Measurements from ENCODE around the gene ATG4C.

ATG4C gene

DNA sequence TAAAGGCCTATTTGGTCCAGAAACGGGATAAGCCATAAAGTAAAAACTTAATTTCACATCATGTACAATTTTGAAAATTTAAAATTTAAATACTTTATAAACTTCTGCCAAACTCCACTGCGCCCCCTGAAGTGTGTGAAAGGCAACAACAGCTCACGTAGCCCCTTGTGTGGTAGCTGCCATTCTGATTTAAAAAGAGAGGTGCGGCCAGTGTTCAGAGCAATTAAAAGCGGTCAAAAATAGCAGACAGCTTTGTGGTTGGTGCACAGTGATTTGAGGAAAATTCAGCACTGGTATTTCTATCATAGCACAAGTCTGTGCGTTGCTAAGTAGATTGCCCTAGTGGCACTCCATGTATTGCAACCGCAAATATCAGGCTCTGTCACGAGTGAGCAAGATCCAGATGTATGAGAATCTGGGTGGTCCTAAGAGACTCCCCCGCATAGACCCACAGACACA, 122.5 kb downstream of the ATG4C start:
- DNase-seq = no peak

DNA sequence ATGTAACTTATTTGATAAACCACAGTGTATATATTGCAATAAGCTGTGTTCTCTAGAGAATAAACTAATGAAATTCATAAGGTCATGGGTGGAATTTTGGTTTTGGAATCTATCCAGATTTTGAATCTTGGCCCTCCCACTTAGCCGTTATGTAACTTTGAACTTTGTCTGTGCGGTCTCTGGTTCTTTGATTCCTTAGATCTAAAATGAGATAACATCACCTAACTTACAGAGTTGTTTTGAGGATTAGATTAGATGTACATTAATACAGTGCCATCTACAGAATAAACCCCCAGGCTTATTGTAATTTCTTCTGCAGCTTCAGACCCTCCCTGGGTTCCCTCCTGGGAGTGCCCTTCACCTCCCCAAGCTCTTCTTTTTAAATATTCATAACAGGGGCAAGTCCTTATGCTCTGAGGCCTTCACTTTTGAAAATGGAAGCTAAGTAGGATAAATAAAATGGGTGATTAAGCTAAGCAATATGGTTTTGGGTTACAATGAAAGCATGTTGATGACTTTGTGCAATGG, 124.3 kb downstream of the ATG4C start:
- no peak for DNase-seq

DNA sequence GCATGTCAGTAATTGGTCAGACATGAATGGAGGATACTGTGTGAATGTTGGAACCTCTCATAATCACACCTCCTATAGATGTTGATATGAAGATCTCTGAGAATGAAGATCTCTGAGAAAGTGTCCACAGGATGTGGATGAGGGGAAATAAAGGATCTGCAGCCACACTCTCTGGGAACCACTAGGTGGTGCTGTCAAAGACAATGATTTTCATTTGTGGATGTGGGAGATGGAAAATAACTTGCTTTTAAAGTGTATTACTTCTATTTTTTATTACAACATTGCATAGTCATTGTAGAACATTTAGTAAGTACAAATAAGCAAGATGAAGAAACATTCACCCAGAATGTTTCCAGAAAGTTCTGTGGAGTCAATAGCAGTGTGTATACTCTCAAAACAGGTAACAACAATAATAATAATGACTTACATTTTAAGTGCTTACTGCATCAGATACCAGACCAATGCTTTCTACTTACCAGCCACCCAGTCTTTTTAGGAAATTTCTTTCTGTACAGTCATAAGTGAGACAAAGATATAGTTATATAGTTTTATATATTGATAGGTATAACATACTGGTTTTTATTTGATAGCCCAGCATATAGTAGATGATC, 128.2 kb downstream of the ATG4C start:
- DNase-seq = no peak

Data from T-helper 9 cell (primary cell).